Left lung (tissue), 10 donors: ENCODE results near the gene MRRF. TPM values are rescaled to one million over a fixed set of nuclear protein-coding genes. Genes with fewer than 3 reads are reported as not detected.

Source experiments
- ATAC-seq: fragments of 200-7000 bp; cut with Tn5 transposase; one replicate; pipeline ENCODE4 v1.9.1; 2020; ENCODE audit warnings: moderate library complexity
- DNase-seq, 4 donors: peaks; one replicate each; pipeline ENCODE4 v3.0.0-alpha.2; 2013 to 2020
- H3K27ac ChIP-seq, 2 donors: fragments of 200-600 bp; sonication (generic) in 1 of 2; one replicate each; pipeline versions ENCODE4 v1.5.0 to v1.8.0; 2020 to 2021
- H3K27me3 ChIP-seq, 2 donors: fragments of 200-600 bp; sonication (generic) in 1 of 2; one replicate each; pipeline versions ENCODE4 v1.5.0 to v1.8.0; 2020 to 2021
- H3K36me3 ChIP-seq, 2 donors: fragments of 200-600 bp; sonication (generic) in 1 of 2; one replicate each; pipeline versions ENCODE4 v1.5.0 to v1.8.0; 2020 to 2021
- H3K4me1 ChIP-seq, 2 donors: fragments of 200-600 bp; one replicate each; pipeline ENCODE4 v1.8.0; 2021
- H3K4me3 ChIP-seq, 2 donors: fragments of 200-600 bp; sonication (generic) in 1 of 2; one replicate each; pipeline versions ENCODE4 v1.5.0 to v1.8.0; 2020 to 2021; ENCODE audit warnings: mild to moderate bottlenecking in 1 of 2
- H3K9me3 ChIP-seq, 2 donors: fragments of 200-600 bp; sonication (generic) in 1 of 2; one replicate each; pipeline versions ENCODE4 v1.5.0 to v1.8.0; 2020 to 2021
- intact Hi-C, 2 donors: fragments of 100-400 bp; cut with DNase I; formaldehyde crosslinking; loops; one replicate each; pipeline versions ENCODE4 v1.11.2 to v1.14.2; 2022
- polyA plus RNA-seq, 6 donors: library from polyadenylated mRNA; unstranded; fragments of 120-200 nt; gene quantifications; one replicate each; pipeline ENCODE4 v1.2.1, GENCODE V29; 2013; ENCODE audit not compliant: insufficient read length in 6 of 6
- total RNA-seq, 2 donors: library from RNA; stranded (reverse); fragmentation: NEBNext Ultra II Directional; extraction: Animal tissue kit (Norgen Biotek cat#: 25700); gene quantifications; one replicate each; pipeline ENCODE4 v1.2.1, GENCODE V29; 2021
- TF ChIP-seq, protein P1 (sequence below), 2 donors: fragments of 200-600 bp; sonication (generic) in 1 of 2; IDR thresholded peaks; one replicate each; pipeline versions ENCODE4 v1.5.0 to v1.8.0; 2021; ENCODE audit warnings: antibody characterized with exemption in 2 of 2
- donor health status: DM: no; HTN: yes; CAD: no.
- donor health status: DM: no; HTN: no; CAD: no.

MRRF gene
- total and polyA plus RNA-seq, 8 donors: 21.3 to 53.0 (median 41.2) TPM

DNA sequence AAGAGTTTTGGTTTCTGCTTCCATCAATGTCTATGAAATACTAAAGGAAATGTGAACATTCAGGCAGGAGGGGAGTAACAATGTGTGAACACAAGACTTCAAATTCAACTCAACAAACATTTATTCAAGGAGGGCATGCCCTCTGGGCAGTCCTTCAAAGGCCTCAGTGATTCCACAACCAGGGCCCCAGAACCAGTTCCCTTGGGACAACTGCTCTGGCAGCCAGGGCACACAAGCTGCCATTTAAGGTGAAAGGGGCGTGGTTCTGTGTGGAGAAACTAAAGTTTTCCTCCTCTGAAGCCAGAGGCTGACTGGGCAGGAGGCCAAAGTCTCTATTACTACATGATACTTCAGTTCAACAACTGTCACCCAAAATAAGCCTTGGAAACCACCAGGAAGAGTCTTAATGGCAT lies 3.2 kb upstream of the MRRF start:
- intact Hi-C loops: no loop called here
- Histone ChIP-seq H3K27ac (no peak overlapping the region), H3K9me3 (no peaks in the 10 kb centered on the region), H3K36me3 (peaks cover 0 to 48% of the 10 kb centered on the region in 2 donors), H3K27me3 (no peaks in the 10 kb centered on the region), H3K4me3 (no peak overlapping the region), H3K4me1 (peaks cover 14 to 37% of the 10 kb centered on the region in 2 donors)
- DNase-seq (peak in 3 of 4 donors; percentile 24 to 84 (median 77)), ATAC-seq (peak; percentile 72)
- TF ChIP-seq, protein P1, sequence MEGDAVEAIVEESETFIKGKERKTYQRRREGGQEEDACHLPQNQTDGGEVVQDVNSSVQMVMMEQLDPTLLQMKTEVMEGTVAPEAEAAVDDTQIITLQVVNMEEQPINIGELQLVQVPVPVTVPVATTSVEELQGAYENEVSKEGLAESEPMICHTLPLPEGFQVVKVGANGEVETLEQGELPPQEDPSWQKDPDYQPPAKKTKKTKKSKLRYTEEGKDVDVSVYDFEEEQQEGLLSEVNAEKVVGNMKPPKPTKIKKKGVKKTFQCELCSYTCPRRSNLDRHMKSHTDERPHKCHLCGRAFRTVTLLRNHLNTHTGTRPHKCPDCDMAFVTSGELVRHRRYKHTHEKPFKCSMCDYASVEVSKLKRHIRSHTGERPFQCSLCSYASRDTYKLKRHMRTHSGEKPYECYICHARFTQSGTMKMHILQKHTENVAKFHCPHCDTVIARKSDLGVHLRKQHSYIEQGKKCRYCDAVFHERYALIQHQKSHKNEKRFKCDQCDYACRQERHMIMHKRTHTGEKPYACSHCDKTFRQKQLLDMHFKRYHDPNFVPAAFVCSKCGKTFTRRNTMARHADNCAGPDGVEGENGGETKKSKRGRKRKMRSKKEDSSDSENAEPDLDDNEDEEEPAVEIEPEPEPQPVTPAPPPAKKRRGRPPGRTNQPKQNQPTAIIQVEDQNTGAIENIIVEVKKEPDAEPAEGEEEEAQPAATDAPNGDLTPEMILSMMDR (IDR thresholded peaks at IDR 0.05): no peak

DNA sequence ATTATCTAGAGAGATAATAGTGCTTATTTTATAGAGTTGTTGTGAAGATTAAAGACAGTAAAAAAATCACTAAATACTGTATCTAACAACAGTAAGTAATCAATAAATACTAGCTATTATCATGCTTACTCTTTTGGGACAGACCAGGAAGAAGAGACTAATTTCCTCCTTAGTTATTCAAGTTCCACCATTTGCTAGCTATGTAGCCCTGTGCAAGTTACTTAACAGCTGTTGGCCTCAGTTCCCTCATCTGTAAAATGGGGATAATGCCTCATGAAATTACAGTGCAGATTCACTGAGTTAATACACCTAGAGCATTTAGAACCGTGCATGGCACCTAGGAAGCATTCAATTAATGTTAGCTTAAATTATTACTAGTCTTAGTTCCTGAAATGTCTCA lies 2.6 kb upstream of the MRRF start:
- H3K4me3 ChIP-seq: no peak overlapping the region
- peaks cover 14 to 41% of the 10 kb centered on the region in 2 donors for H3K4me1 ChIP-seq
- intact Hi-C loops: no loop called here
- H3K9me3 ChIP-seq: no peaks in the 10 kb centered on the region
- H3K27ac ChIP-seq: peak overlapping the region in 1 of 2 donors; percentile 9
- no peaks in the 10 kb centered on the region for H3K27me3 ChIP-seq
- peaks cover 0 to 42% of the 10 kb centered on the region in 2 donors for H3K36me3 ChIP-seq
- TF ChIP-seq, protein P1 (IDR thresholded peaks at IDR 0.05): no peak
- no peak for DNase-seq
- no peak for ATAC-seq

DNA sequence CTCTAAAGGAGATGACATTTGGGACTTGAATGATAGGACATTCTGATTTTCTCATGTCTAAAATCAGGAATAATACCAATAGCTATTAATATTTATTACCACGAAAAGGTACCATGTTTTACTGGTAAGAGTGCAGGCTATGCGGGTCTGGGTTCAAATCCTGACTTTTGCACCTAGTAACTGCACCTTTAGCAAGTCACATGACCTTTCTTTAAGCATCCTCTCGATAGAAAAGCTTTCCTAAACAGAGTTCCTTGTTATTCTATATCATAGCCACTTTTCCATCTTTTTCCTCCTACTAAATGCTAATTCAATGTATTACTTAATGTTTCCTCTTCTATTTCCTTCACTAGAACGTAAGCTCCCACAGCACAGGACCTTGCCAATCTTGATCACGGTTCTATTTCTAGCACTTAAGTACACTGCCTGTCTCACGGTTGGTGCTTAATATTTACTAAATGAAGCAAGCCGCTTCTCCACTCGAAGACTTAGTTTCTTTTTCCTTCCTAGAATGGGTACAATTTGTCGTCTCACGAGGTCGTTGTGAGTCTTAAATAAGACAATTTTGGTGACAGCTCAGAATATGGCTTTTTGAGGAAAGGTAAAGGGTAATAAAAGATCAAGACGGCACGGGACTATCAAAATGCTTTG lies 858 bp upstream of the MRRF start:
- intact Hi-C loops: no loop called here

DNA sequence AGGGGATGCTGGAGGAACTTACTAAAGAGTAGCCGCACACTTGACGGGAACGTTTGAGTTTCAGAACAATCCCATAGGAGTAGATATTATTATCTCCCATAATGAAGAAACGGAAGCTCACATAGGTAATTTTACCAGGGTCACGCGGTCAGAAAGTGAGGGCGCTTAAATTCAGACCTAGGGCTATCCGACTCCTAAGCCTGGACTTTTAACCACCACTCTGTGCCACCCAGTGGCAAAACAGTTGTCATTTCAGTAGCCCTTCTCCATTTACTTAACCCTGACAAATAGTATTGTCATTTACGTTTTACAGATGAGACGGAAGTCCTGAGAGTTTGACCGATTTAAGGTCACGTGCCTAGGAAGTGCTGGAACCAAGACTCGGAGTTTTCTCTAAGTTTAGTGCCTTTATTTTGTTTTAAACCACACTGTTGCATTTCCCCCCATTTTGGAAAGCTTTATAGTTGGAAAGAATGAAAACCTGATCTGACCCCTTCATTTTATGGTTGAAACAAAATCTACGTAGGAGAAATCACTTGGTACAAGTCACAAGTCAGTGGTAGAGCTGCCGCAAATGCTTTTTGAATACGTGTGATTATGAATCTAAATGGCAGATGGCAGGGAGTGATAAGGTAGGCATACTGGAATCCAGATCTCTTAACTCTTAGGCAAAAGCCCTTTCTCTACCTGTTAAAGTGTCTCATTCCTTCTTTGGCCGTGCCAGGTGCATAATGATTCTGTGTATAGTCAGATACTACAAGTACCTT lies 650 bp downstream of the MRRF start:
- Histone ChIP-seq H3K36me3 (peaks cover 0 to 12% of the 10 kb centered on the region in 2 donors), H3K4me1 (peaks cover 14 to 44% of the 10 kb centered on the region in 2 donors), H3K27ac (peak overlapping the region; percentile 90 to 95), H3K4me3 (peak overlapping the region; percentile 57 to 63), H3K9me3 (no peaks in the 10 kb centered on the region), H3K27me3 (no peaks in the 10 kb centered on the region)
- intact Hi-C loops: no loop called here
- TF ChIP-seq, protein P1 (IDR thresholded peaks at IDR 0.05): no peak
- DNase-seq (no peak), ATAC-seq (peak; percentile 27)

More for the DNA sequence above, 858 bp upstream of the MRRF start:
- H3K4me3 ChIP-seq: peak overlapping the region; percentile 57 to 63
- DNase-seq (no peak), ATAC-seq (no peak)
- H3K9me3 ChIP-seq: no peaks in the 10 kb centered on the region
- peaks cover 0 to 27% of the 10 kb centered on the region in 2 donors for H3K36me3 ChIP-seq
- TF ChIP-seq, protein P1 (IDR thresholded peaks at IDR 0.05): no peak
- peak overlapping the region; percentile 90 to 95 for H3K27ac ChIP-seq
- no peaks in the 10 kb centered on the region for H3K27me3 ChIP-seq
- H3K4me1 ChIP-seq: peaks cover 14 to 44% of the 10 kb centered on the region in 2 donors
